H1 (cell line): Measurements from ENCODE around the gene B4GALT5. TPM values are rescaled to one million over a fixed set of nuclear protein-coding genes. Genes with fewer than 3 reads are reported as not detected.

Experiments
- CTCF ChIA-PET: fragments of 300-600 bp; sonication (Branson Sonifier 250); formaldehyde crosslinking; loops from one replicate; lab custom pipeline; 2021; ENCODE audit not compliant: partially characterized antibody; lab: Charles Lee
- POLR2A ChIA-PET: fragments of 300-600 bp; sonication (Branson Sonifier 250); formaldehyde crosslinking; loops from one replicate; lab custom pipeline; 2021; ENCODE audit warnings: inconsistent platforms; ENCODE audit not compliant: partially characterized antibody; lab: Charles Lee
- DNase-seq, 2 experiments: peaks; one replicate each; pipeline versions ENCODE4 v3.0.0 to v3.0.0-alpha.2; 2010 to 2022; ENCODE audit warnings: low spot score in 2 of 2, low read depth in 1 of 2, mixed read lengths in 1 of 2
- FAIRE-seq: peaks from 2 replicates; lab custom pipeline; 2011; peaks lifted over from hg19 to GRCh38; lab: Jason Lieb, UNC
- H2AFZ ChIP-seq: 2 replicates; pipeline ENCODE4 v1.8.1; 2012; ENCODE audit warnings: low read length, inconsistent platforms
- H2AK5ac ChIP-seq: 2 replicates; pipeline ENCODE4 v1.6.1; 2013; ENCODE audit warnings: low read depth, low read length
- H2BK120ac ChIP-seq: replicated peaks from 2 replicates; pipeline ENCODE3; 2013; ENCODE audit warnings: low read depth, low read length, inconsistent platforms
- H2BK12ac ChIP-seq: 2 replicates; pipeline ENCODE4 v1.6.1; 2013; ENCODE audit warnings: low read depth, low read length
- H2BK15ac ChIP-seq: 2 replicates; pipeline ENCODE4 v1.6.1; 2013; ENCODE audit warnings: low read length
- H2BK20ac ChIP-seq: 2 replicates; pipeline ENCODE4 v1.6.1; 2013; ENCODE audit warnings: low read length
- H2BK5ac ChIP-seq: 2 replicates; pipeline ENCODE4 v1.6.1; 2013; ENCODE audit warnings: low read depth, low read length
- H3K14ac ChIP-seq: 2 replicates; pipeline ENCODE4 v1.6.1; 2013; ENCODE audit warnings: inconsistent platforms; ENCODE audit not compliant: insufficient read length
- H3K18ac ChIP-seq: 2 replicates; pipeline ENCODE4 v1.6.1; 2013; ENCODE audit warnings: low read length; ENCODE audit errors: extremely low read depth
- H3K23ac ChIP-seq: 2 replicates; pipeline ENCODE4 v1.6.1; 2013; ENCODE audit warnings: inconsistent platforms; ENCODE audit not compliant: insufficient read length
- H3K23me2 ChIP-seq: 2 replicates; pipeline ENCODE4 v1.6.1; 2013; ENCODE audit warnings: low read depth, low read length
- H3K27ac ChIP-seq: 2 replicates; pipeline ENCODE4 v1.6.1; 2011; ENCODE audit warnings: low read depth, low read length, inconsistent platforms
- H3K27me3 ChIP-seq, 4 experiments: replicated peaks in 1 of 4; 1 replicate in 1 of 4; 2 replicates in 3 of 4; pipeline versions ENCODE4 v1.6.1 to v1.8.1; 2011 to 2013; ENCODE audit warnings: low read length in 3 of 4, mild to moderate bottlenecking in 3 of 4, inconsistent platforms in 2 of 4, mixed read lengths in 2 of 4, moderate library complexity in 1 of 4; ENCODE audit not compliant: control insufficient read depth in 3 of 4, insufficient read depth in 3 of 4; ENCODE audit errors: extremely low read depth in 1 of 4
- H3K36me3 ChIP-seq, 4 experiments: 2 replicates each; pipeline versions ENCODE4 v1.6.1 to v1.8.1; 2011 to 2013; ENCODE audit warnings: mild to moderate bottlenecking in 4 of 4, low read length in 3 of 4, moderate library complexity in 2 of 4, control low read depth in 1 of 4, inconsistent platforms in 1 of 4; ENCODE audit not compliant: insufficient read depth in 4 of 4, control insufficient read depth in 2 of 4
- H3K4ac ChIP-seq: replicated peaks from 2 replicates; pipeline ENCODE3; 2013; ENCODE audit warnings: low read length, low read depth, mixed read lengths, inconsistent platforms; ENCODE audit not compliant: insufficient read length
- H3K4me1 ChIP-seq, 4 experiments: replicated peaks in 1 of 4; 1 replicate in 1 of 4; 2 replicates in 3 of 4; pipeline versions ENCODE4 v1.6.1 to v1.8.1; 2011 to 2013; ENCODE audit warnings: low read length in 3 of 4, inconsistent platforms in 2 of 4, mixed read lengths in 1 of 4; ENCODE audit not compliant: insufficient read depth in 4 of 4, control insufficient read depth in 3 of 4
- H3K4me2 ChIP-seq, 2 experiments: 2 replicates each; pipeline versions ENCODE4 v1.6.1 to v1.8.1; 2011 to 2013; ENCODE audit warnings: low read depth in 2 of 2, low read length in 2 of 2, control low read depth in 1 of 2, inconsistent platforms in 1 of 2, mild to moderate bottlenecking in 1 of 2; ENCODE audit not compliant: insufficient read depth in 1 of 2
- H3K4me3 ChIP-seq, 4 experiments: fragments of 200-600, 300-600 bp in 1 of 4; sonication (generic), shearing (Covaris generic), sonication (Bioruptor Twin) in 1 of 4; 2 replicates each; pipeline versions ENCODE4 v1.5.1 to v1.8.1; 2011 to 2016; ENCODE audit warnings: low read length in 4 of 4, low read depth in 3 of 4, control low read depth in 2 of 4, inconsistent platforms in 2 of 4, mild to moderate bottlenecking in 2 of 4, mixed read lengths in 1 of 4, moderate library complexity in 1 of 4; ENCODE audit not compliant: insufficient read depth in 2 of 4; ENCODE audit errors: extremely low read depth in 1 of 4
- H3K56ac ChIP-seq: replicated peaks from 2 replicates; pipeline ENCODE3; 2013; ENCODE audit warnings: low read depth, mild to moderate bottlenecking, mixed read lengths, low read length, inconsistent platforms; ENCODE audit not compliant: insufficient read length
- H3K79me1 ChIP-seq: 2 replicates; pipeline ENCODE4 v1.6.1; 2013; ENCODE audit warnings: low read depth, low read length, control low read depth
- H3K79me2 ChIP-seq, 2 experiments: 2 replicates each; pipeline versions ENCODE4 v1.6.1 to v1.8.1; 2012 to 2013; ENCODE audit warnings: low read length in 2 of 2, mild to moderate bottlenecking in 2 of 2, inconsistent platforms in 1 of 2; ENCODE audit not compliant: insufficient read depth in 2 of 2, control insufficient read depth in 1 of 2
- H3K9ac ChIP-seq, 4 experiments: replicated peaks in 1 of 4; 1 replicate in 1 of 4; 2 replicates in 3 of 4; pipeline versions ENCODE4 v1.6.1 to v1.8.1; 2011 to 2013; ENCODE audit warnings: low read depth in 3 of 4, low read length in 3 of 4, control low read depth in 2 of 4, mild to moderate bottlenecking in 2 of 4, moderate library complexity in 2 of 4, inconsistent platforms in 1 of 4; ENCODE audit errors: extremely low read depth in 1 of 4
- H3K9me3 ChIP-seq, 2 experiments: 2 replicates each; pipeline versions ENCODE4 v1.6.1 to v1.8.1; 2012 to 2013; ENCODE audit warnings: mild to moderate bottlenecking in 2 of 2, moderate library complexity in 2 of 2, control low read depth in 1 of 2, inconsistent platforms in 1 of 2, low read depth in 1 of 2, low read length in 1 of 2, mixed read lengths in 1 of 2; ENCODE audit not compliant: insufficient read depth in 2 of 2
- H4K20me1 ChIP-seq, 2 experiments: replicated peaks in 1 of 2; 2 replicates each; pipeline versions ENCODE3 to v1.8.1; 2011 to 2013; ENCODE audit warnings: inconsistent platforms in 2 of 2, low read length in 2 of 2, mild to moderate bottlenecking in 1 of 2; ENCODE audit not compliant: insufficient read depth in 2 of 2, control insufficient read depth in 1 of 2
- H4K5ac ChIP-seq: 2 replicates; pipeline ENCODE4 v1.6.1; 2013; ENCODE audit warnings: low read length, low read depth, mixed read lengths, inconsistent platforms; ENCODE audit not compliant: insufficient read length
- H4K8ac ChIP-seq: 2 replicates; pipeline ENCODE4 v1.8.0; 2013; ENCODE audit warnings: mild to moderate bottlenecking, moderate library complexity, low read length, inconsistent platforms; ENCODE audit not compliant: insufficient read depth; ENCODE audit errors: extremely low read depth
- H4K91ac ChIP-seq: replicated peaks from 2 replicates; pipeline ENCODE3; 2013; ENCODE audit warnings: low read length, mixed read lengths, inconsistent platforms; ENCODE audit not compliant: insufficient read length
- HDAC2 ChIP-seq, 2 experiments: fragments of 300-600 bp in 1 of 2; sonication (generic) in 1 of 2; IDR thresholded peaks; 2 replicates each; pipeline ENCODE4 v1.6.1; 2011 to 2012; ENCODE audit warnings: low read depth in 2 of 2, low read length in 2 of 2, mild to moderate bottlenecking in 2 of 2, moderate library complexity in 2 of 2, borderline replicate concordance in 1 of 2, inconsistent platforms in 1 of 2
- JUN ChIP-seq: IDR thresholded peaks from 2 replicates; pipeline ENCODE4 v1.6.1; 2011; ENCODE audit warnings: low read depth, mild to moderate bottlenecking, improper control_type of control experiment, low read length
- KDM1A ChIP-seq: fragments of 200-600, 300-600 bp; sonication (generic); IDR thresholded peaks from 2 replicates; pipeline ENCODE4 v1.7.1; 2016; ENCODE audit warnings: mild to moderate bottlenecking, low read length, borderline replicate concordance
- MAX ChIP-seq: IDR thresholded peaks from 2 replicates; pipeline ENCODE4 v1.6.1; 2012; ENCODE audit warnings: inconsistent platforms
- NANOG ChIP-seq: IDR thresholded peaks from 2 replicates; pipeline ENCODE4 v1.6.1; 2011; ENCODE audit warnings: low read length, low read depth, mild to moderate bottlenecking, inconsistent platforms; ENCODE audit not compliant: insufficient read depth, poor library complexity, severe bottlenecking
- NRF1 ChIP-seq: IDR thresholded peaks from 2 replicates; pipeline ENCODE4 v1.6.1; 2011; ENCODE audit warnings: mild to moderate bottlenecking, low read depth, low read length, improper control_type of control experiment
- POLR2AphosphoS5 ChIP-seq: IDR thresholded peaks from 2 replicates; pipeline ENCODE4 v1.6.1; 2011; ENCODE audit warnings: low read depth, low read length
- SAP30 ChIP-seq: fragments of 300-600 bp; sonication (generic); IDR thresholded peaks from 2 replicates; pipeline ENCODE4 v1.7.1; 2012; ENCODE audit warnings: low read length, moderate library complexity, mild to moderate bottlenecking, inconsistent platforms; ENCODE audit not compliant: insufficient read depth, insufficient replicate concordance
- SIN3A ChIP-seq, 2 experiments: IDR thresholded peaks in 1 of 2; conservative IDR thresholded peaks in 1 of 2; 2 replicates each; pipeline ENCODE4 v1.6.1; 2011 to 2012; ENCODE audit warnings: low read length in 2 of 2, improper control_type of control experiment in 1 of 2, low read depth in 1 of 2, mild to moderate bottlenecking in 1 of 2
- SIX5 ChIP-seq: IDR thresholded peaks from 2 replicates; pipeline ENCODE4 v1.6.1; 2011; ENCODE audit warnings: mild to moderate bottlenecking, low read depth, low read length
- SP1 ChIP-seq: IDR thresholded peaks from 2 replicates; pipeline ENCODE4 v1.6.1; 2011; ENCODE audit warnings: low read depth, low read length
- TCF12 ChIP-seq: IDR thresholded peaks from 2 replicates; pipeline ENCODE4 v1.6.1; 2011; ENCODE audit warnings: low read depth, mild to moderate bottlenecking, low read length
- USF2 ChIP-seq: IDR thresholded peaks from 2 replicates; pipeline ENCODE4 v1.6.1; 2011; ENCODE audit warnings: low read length, improper control_type of control experiment
- ZNF274 ChIP-seq: IDR thresholded peaks from 2 replicates; pipeline ENCODE4 v1.7.0; 2012; ENCODE audit warnings: low read length, borderline replicate concordance; ENCODE audit errors: extremely low read depth
- polyA plus RNA-seq, 7 experiments: library from polyadenylated mRNA; depleted of rRNA in 3 of 7; stranded (reverse) in 5 of 7; unstranded in 2 of 7; fragments of >200 nt in 5 of 7; fragments of 200-250 nt in 2 of 7; gene quantifications; 1 replicate in 5 of 7; 2 replicates in 1 of 7; 4 replicates in 1 of 7; pipeline versions ENCODE4 v1.2.1 to v1.2.3, GENCODE V29; 2011 to 2013; ENCODE audit warnings: missing spikeins in 2 of 7, mixed read lengths in 2 of 7
- total RNA-seq: library from RNA; stranded (reverse); fragmentation: NEBNext Ultra II Directional; extraction: Animal tissue kit (Norgen Biotek cat#: 25700); gene quantifications from 2 replicates; pipeline ENCODE4 v1.2.1, GENCODE V29; 2021

The B4GALT5 gene
- total and polyA plus RNA-seq, 2 of the 8 experiments (the other 6 are each of a cell fraction or from before 2014, with no cell fraction given) = 46.5 to 75.4 TPM

GRCh38 chr20:49592120-49592519, 121.6 kb downstream of the B4GALT5 start:
- FAIRE-seq (no peak), DNase-seq (no peak)
- Histone ChIP-seq H3K56ac (peak overlapping the region; percentile 69), H3K4ac (no peak overlapping the region), H4K91ac (no peak overlapping the region), H3K4me2 (no peak overlapping the region), H2BK5ac (no peak overlapping the region), H4K5ac (no peak overlapping the region), H4K8ac (no peak overlapping the region), H3K79me1 (no peaks in the 10 kb centered on the region), H3K14ac (no peak overlapping the region), H3K9ac (no peak overlapping the region), H3K9me3 (no peaks in the 10 kb centered on the region), H3K27ac (no peak overlapping the region), H3K23me2 (peaks cover 7% of the 10 kb centered on the region; the same call in 1 of the 2 replicates), H3K4me3 (no peak overlapping the region), H3K79me2 (no peaks in the 10 kb centered on the region), H3K27me3 (no peaks in the 10 kb centered on the region), H4K20me1 (peaks cover 0 to 3% of the 10 kb centered on the region in 2 experiments), H3K36me3 (no peaks in the 10 kb centered on the region), H3K23ac (no peak overlapping the region), H2AFZ (no peak overlapping the region), H2AK5ac (no peak overlapping the region), H3K18ac (no peak overlapping the region), H3K4me1 (no peaks in the 10 kb centered on the region; a peak in 1 of 7 replicates), H2BK120ac (no peak overlapping the region), H2BK15ac (no peak overlapping the region), H2BK12ac (no peak overlapping the region), H2BK20ac (no peak overlapping the region)
- POLR2A ChIA-PET = no interaction called here
- CTCF ChIA-PET = interaction anchor here (0.8 to 1.0 kb wide), 2 partner anchors 13 to 14 kb away, joined by 3 read pairs; no protein-coding TSS in a partner anchor
- TF ChIP-seq NRF1 (no peak), USF2 (no peak), ZNF274 (no peak), POLR2AphosphoS5 (no peak), HDAC2 (IDR thresholded peaks at IDR 0.05; ENCODE audit: borderline replicate concordance in 1 of 2, low read depth in 2 of 2, low read length in 2 of 2) (no peak), SAP30 (no peak), KDM1A (no peak), NANOG (no peak), SIN3A (conservative IDR thresholded peaks at IDR 0.05 in 1 of 2, IDR thresholded peaks at IDR 0.05 in 1 of 2; ENCODE audit: low read depth in 1 of 2, low read length in 2 of 2) (no peak), MAX (no peak), TCF12 (no peak), JUN (no peak), SIX5 (no peak), SP1 (no peak)
